Panc1 (cell line): ENCODE data around the gene SDK2.

Experiments used
- POLR2AphosphoS5 ChIP-seq: IDR thresholded peaks from 2 replicates; pipeline ENCODE4 v1.6.1; 2012; ENCODE audit warnings: mild to moderate bottlenecking, low read depth, low read length, moderate library complexity
- SIN3A ChIP-seq: IDR thresholded peaks from 2 replicates; pipeline ENCODE4 v1.6.1; 2012; ENCODE audit warnings: low read depth, mild to moderate bottlenecking, low read length, moderate library complexity, borderline replicate concordance; ENCODE audit not compliant: insufficient read depth
- TCF7L2 ChIP-seq: IDR thresholded peaks from 2 replicates; pipeline ENCODE4 v1.6.1; 2011; ENCODE audit warnings: mild to moderate bottlenecking, low read depth, low read length, inconsistent platforms
- TF ChIP-seq, protein P1 (sequence below): fragments of 450-650 bp; IDR thresholded peaks from 2 replicates; pipeline ENCODE4 v1.5.1; 2017; ENCODE audit warnings: mild to moderate bottlenecking
- TF ChIP-seq, protein P2 (sequence below), 2 experiments: IDR thresholded peaks; 2 replicates each; pipeline ENCODE4 v1.6.1; 2011 to 2012; ENCODE audit warnings: low read depth in 2 of 2, control low read depth in 1 of 2, low read length in 1 of 2, mild to moderate bottlenecking in 1 of 2, moderate library complexity in 1 of 2; ENCODE audit not compliant: insufficient read depth in 1 of 2

DNA sequence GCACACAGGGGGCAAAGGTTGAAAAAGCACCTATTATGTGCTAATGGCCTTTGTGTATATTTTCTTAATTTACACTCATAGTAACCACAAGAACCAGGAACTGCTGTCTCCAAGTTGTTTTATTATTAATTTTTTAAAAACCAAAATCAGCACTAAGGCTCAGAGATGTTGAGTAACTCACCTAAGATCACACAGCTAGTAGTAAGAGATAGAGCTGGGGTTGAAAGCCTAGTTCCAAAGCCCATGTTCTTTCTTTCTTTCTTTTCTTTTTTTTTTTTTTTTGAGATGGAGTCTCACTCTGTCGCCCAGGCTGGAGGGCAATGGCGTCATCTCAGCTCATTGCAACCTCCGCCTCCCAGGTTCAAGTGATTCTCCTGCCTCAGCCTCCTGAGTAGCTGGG lies 75.3 kb downstream of the SDK2 start:
- TF ChIP-seq, protein P1, sequence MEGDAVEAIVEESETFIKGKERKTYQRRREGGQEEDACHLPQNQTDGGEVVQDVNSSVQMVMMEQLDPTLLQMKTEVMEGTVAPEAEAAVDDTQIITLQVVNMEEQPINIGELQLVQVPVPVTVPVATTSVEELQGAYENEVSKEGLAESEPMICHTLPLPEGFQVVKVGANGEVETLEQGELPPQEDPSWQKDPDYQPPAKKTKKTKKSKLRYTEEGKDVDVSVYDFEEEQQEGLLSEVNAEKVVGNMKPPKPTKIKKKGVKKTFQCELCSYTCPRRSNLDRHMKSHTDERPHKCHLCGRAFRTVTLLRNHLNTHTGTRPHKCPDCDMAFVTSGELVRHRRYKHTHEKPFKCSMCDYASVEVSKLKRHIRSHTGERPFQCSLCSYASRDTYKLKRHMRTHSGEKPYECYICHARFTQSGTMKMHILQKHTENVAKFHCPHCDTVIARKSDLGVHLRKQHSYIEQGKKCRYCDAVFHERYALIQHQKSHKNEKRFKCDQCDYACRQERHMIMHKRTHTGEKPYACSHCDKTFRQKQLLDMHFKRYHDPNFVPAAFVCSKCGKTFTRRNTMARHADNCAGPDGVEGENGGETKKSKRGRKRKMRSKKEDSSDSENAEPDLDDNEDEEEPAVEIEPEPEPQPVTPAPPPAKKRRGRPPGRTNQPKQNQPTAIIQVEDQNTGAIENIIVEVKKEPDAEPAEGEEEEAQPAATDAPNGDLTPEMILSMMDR, result no peak
- TF ChIP-seq, protein P2, sequence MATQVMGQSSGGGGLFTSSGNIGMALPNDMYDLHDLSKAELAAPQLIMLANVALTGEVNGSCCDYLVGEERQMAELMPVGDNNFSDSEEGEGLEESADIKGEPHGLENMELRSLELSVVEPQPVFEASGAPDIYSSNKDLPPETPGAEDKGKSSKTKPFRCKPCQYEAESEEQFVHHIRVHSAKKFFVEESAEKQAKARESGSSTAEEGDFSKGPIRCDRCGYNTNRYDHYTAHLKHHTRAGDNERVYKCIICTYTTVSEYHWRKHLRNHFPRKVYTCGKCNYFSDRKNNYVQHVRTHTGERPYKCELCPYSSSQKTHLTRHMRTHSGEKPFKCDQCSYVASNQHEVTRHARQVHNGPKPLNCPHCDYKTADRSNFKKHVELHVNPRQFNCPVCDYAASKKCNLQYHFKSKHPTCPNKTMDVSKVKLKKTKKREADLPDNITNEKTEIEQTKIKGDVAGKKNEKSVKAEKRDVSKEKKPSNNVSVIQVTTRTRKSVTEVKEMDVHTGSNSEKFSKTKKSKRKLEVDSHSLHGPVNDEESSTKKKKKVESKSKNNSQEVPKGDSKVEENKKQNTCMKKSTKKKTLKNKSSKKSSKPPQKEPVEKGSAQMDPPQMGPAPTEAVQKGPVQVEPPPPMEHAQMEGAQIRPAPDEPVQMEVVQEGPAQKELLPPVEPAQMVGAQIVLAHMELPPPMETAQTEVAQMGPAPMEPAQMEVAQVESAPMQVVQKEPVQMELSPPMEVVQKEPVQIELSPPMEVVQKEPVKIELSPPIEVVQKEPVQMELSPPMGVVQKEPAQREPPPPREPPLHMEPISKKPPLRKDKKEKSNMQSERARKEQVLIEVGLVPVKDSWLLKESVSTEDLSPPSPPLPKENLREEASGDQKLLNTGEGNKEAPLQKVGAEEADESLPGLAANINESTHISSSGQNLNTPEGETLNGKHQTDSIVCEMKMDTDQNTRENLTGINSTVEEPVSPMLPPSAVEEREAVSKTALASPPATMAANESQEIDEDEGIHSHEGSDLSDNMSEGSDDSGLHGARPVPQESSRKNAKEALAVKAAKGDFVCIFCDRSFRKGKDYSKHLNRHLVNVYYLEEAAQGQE (IDR thresholded peaks at IDR 0.05; ENCODE audit: insufficient read depth in 1 of 2, low read depth in 2 of 2, low read length in 1 of 2), result no peak
- TF ChIP-seq POLR2AphosphoS5 (no peak), TCF7L2 (no peak), SIN3A (no peak)
